SU-DHL-6 (cell line): ENCODE data around the gene PSMD14.

ENCODE experiments used
- EZH2phosphoT487 ChIP-seq: fragments of 200-600 bp; sonication (generic), shearing (Covaris generic); conservative IDR thresholded peaks from 2 replicates; pipeline ENCODE4 v1.6.1; 2018; ENCODE audit warnings: mild to moderate bottlenecking, antibody characterized with exemption, low read length, moderate library complexity, mixed read lengths
- TF ChIP-seq, protein P1 (sequence below): fragments of 200-600 bp; sonication (generic); IDR thresholded peaks from one replicate; pipeline ENCODE4 v1.5.1; 2017; ENCODE audit warnings: antibody characterized with exemption, mild to moderate bottlenecking, low read length, moderate library complexity; ENCODE audit not compliant: insufficient read depth, poor library complexity, severe bottlenecking

GRCh38 chr2:161438598-161438997, 130.4 kb downstream of the PSMD14 start:
- TF ChIP-seq, protein P1, sequence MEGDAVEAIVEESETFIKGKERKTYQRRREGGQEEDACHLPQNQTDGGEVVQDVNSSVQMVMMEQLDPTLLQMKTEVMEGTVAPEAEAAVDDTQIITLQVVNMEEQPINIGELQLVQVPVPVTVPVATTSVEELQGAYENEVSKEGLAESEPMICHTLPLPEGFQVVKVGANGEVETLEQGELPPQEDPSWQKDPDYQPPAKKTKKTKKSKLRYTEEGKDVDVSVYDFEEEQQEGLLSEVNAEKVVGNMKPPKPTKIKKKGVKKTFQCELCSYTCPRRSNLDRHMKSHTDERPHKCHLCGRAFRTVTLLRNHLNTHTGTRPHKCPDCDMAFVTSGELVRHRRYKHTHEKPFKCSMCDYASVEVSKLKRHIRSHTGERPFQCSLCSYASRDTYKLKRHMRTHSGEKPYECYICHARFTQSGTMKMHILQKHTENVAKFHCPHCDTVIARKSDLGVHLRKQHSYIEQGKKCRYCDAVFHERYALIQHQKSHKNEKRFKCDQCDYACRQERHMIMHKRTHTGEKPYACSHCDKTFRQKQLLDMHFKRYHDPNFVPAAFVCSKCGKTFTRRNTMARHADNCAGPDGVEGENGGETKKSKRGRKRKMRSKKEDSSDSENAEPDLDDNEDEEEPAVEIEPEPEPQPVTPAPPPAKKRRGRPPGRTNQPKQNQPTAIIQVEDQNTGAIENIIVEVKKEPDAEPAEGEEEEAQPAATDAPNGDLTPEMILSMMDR = no peak
- TF ChIP-seq EZH2phosphoT487 = no peak
